ENCODE measurements around the gene SMIM41. TPM values are rescaled to one million over a fixed set of nuclear protein-coding genes. Genes with fewer than 3 reads are reported as not detected.

SMIM41 gene
- total and polyA plus RNA-seq, 10 of the 15 experiments (the other 5 are each of a cell fraction or from before 2014, with no cell fraction given), result not detected

DNA sequence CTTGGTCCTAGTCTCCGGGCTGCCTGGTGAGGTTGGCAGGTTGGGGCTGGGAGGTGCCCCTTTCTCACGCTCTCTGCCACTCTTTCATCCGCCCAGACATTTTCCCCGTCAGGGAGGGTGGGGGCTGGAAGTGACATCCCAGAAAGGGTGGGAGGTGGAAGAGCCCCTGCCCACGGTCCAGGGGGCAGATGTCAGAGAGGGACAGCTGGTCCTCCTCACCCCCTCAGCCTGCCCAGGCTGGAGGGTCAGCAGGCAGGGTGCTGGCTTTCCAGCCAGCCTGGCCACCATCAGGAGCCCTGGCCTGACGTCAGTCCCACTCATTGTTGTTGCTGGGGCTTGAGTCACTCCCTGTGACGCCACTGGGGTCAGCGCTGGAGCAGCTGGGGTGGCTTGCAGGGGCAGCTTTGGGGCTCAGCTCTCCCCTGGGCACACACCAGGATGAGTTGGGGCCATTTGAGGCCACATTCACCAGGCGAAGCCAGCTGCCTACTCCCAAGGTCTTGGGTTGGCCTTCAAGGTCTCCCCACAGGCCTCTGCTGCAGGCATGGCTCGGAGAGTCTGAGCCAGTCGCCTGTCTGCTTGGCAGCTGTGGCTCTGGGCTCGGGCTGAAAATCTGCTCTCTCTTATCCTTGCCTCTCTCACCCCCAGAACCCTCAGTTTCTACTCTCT lies 15.4 kb upstream of the SMIM41 start (continued):
- TF ChIP-seq, protein P1, sequence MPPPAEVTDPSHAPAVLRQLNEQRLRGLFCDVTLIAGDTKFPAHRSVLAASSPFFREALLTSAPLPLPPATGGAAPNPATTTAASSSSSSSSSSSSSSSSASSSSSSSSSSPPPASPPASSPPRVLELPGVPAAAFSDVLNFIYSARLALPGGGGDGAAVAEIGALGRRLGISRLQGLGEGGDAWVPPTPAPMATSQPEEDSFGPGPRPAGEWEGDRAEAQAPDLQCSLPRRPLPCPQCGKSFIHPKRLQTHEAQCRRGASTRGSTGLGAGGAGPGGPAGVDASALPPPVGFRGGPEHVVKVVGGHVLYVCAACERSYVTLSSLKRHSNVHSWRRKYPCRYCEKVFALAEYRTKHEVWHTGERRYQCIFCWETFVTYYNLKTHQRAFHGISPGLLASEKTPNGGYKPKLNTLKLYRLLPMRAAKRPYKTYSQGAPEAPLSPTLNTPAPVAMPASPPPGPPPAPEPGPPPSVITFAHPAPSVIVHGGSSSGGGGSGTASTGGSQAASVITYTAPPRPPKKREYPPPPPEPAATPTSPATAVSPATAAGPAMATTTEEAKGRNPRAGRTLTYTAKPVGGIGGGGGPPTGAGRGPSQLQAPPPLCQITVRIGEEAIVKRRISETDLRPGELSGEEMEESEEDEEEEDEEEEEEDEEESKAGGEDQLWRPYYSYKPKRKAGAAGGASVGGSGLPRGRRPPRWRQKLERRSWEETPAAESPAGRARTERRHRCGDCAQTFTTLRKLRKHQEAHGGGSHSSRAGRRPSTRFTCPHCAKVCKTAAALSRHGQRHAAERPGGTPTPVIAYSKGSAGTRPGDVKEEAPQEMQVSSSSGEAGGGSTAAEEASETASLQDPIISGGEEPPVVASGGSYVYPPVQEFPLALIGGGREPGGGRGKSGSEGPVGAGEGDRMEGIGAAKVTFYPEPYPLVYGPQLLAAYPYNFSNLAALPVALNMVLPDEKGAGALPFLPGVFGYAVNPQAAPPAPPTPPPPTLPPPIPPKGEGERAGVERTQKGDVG (CRISPR knock-in tag; IDR thresholded peaks at IDR 0.05), result no peak
- TF ChIP-seq ASH2L (IDR thresholded peaks at IDR 0.05; ENCODE audit: borderline replicate concordance, low read depth) (no peak), TCF12 (IDR thresholded peaks at IDR 0.05; ENCODE audit: low read depth, low read length) (no peak)
- TF ChIP-seq, protein P2, sequence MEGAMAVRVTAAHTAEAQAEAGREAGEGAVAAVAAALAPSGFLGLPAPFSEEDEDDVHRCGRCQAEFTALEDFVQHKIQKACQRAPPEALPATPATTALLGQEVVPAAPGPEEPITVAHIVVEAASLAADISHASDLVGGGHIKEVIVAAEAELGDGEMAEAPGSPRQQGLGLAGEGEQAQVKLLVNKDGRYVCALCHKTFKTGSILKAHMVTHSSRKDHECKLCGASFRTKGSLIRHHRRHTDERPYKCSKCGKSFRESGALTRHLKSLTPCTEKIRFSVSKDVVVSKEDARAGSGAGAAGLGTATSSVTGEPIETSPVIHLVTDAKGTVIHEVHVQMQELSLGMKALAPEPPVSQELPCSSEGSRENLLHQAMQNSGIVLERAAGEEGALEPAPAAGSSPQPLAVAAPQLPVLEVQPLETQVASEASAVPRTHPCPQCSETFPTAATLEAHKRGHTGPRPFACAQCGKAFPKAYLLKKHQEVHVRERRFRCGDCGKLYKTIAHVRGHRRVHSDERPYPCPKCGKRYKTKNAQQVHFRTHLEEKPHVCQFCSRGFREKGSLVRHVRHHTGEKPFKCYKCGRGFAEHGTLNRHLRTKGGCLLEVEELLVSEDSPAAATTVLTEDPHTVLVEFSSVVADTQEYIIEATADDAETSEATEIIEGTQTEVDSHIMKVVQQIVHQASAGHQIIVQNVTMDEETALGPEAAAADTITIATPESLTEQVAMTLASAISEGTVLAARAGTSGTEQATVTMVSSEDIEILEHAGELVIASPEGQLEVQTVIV (IDR thresholded peaks at IDR 0.05; ENCODE audit: borderline replicate concordance, partially characterized antibody), result no peak
- TF ChIP-seq, protein P3, sequence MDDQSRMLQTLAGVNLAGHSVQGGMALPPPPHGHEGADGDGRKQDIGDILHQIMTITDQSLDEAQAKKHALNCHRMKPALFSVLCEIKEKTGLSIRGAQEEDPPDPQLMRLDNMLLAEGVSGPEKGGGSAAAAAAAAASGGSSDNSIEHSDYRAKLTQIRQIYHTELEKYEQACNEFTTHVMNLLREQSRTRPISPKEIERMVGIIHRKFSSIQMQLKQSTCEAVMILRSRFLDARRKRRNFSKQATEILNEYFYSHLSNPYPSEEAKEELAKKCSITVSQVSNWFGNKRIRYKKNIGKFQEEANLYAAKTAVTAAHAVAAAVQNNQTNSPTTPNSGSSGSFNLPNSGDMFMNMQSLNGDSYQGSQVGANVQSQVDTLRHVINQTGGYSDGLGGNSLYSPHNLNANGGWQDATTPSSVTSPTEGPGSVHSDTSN (IDR thresholded peaks at IDR 0.05; ENCODE audit: insufficient replicate concordance, low read depth, low read length), result no peak
- TF ChIP-seq, protein P4, sequence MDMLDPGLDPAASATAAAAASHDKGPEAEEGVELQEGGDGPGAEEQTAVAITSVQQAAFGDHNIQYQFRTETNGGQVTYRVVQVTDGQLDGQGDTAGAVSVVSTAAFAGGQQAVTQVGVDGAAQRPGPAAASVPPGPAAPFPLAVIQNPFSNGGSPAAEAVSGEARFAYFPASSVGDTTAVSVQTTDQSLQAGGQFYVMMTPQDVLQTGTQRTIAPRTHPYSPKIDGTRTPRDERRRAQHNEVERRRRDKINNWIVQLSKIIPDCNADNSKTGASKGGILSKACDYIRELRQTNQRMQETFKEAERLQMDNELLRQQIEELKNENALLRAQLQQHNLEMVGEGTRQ (IDR thresholded peaks at IDR 0.05; ENCODE audit: borderline replicate concordance, low read depth, low read length), result no peak
